ENCODE measurements around the gene AHCYL2. TPM values are rescaled to one million over a fixed set of nuclear protein-coding genes. Genes with fewer than 3 reads are reported as not detected.

The AHCYL2 gene
- 6.0 TPM for total RNA-seq
- long read RNA-seq, full-length matches to known transcripts, result 6 of 10 reads
- long read RNA-seq, partial matches to known transcripts, result 0 of 10 reads
- long read RNA-seq, other reads (novel, unspliced or antisense), result 4 of 10 reads

- intact Hi-C loops (cut with micrococcal nuclease), result no loop called here
- H3K4me3 ChIP-seq, result peak within 1 kb of the TSS; percentile 88
- no peak for TF ChIP-seq CTCF (IDR thresholded peaks at IDR 0.05; ENCODE audit: borderline replicate concordance)
- H3K4me1 ChIP-seq, result peaks cover 36% of the 10 kb centered on the region
- no peaks in the 10 kb centered on the region for H3K9me3 ChIP-seq (replicated peaks)
- H3K27ac ChIP-seq (replicated peaks), result peak within 1 kb of the TSS; percentile 99
- DNase-seq, result peak; percentile 99
- no peaks in the 10 kb centered on the region for H3K36me3 ChIP-seq
- peaks cover under 1% of the 10 kb centered on the region for H3K27me3 ChIP-seq (ENCODE audit: low read depth)
These were observed at the start of gene AHCYL2 for GRCh38 chr7:129224251-129225205. Gene AHCYL2 (plus strand): TSS chr7:129225030.

GRCh38 chr7:129176916-129177710 is 47.7 kb upstream of the AHCYL2 start:
- no peak for TF ChIP-seq CTCF (IDR thresholded peaks at IDR 0.05; ENCODE audit: borderline replicate concordance)
- intact Hi-C loops (cut with micrococcal nuclease), result no loop called here
- no peak overlapping the region for H3K27ac ChIP-seq (replicated peaks)
- no peaks in the 10 kb centered on the region for H3K9me3 ChIP-seq (replicated peaks)
- H3K4me3 ChIP-seq, result no peak overlapping the region
- H3K27me3 ChIP-seq (ENCODE audit: low read depth), result peaks cover 33% of the 10 kb centered on the region
- no peak for DNase-seq
- H3K4me1 ChIP-seq, result no peaks in the 10 kb centered on the region
- H3K36me3 ChIP-seq, result no peaks in the 10 kb centered on the region

DNA sequence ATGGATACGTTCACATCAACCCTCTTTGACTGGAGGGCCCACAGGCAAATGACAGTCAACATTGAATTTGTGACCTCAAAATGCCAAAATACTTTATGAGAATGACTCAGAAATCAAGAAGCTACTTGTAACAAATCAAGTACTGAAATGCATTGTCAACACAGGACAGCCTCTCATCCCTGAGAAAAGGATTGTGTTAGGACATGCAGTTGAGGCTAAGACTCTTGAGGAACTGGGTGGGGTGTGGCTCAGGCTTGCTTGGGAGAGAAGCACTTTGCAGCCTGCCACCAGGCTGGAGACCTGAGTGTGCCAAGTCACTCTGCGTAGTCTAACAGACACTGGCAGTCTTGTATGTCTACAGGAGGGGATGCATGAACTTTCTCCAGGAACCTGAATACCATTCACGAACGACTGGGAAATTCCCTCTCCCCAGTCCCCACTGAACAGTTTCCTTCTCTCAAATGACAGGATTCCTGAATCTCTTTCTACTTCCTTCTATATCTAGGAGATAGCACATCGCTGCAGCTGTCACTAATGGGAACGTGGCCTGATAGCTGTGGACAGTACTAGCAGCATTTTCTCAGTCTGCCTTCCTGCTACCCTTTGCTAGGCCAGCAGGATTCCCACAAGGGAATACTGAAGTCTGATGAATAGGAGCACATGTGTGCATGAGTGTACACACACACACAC is 39.7 kb upstream of the AHCYL2 start:
- intact Hi-C loops (cut with micrococcal nuclease), result no loop called here

GRCh38 chr7:129186749-129187260 is 38.0 kb upstream of the AHCYL2 start:
- no peaks in the 10 kb centered on the region for H3K9me3 ChIP-seq (replicated peaks)
- intact Hi-C loops (cut with micrococcal nuclease), result no loop called here
- no peak for DNase-seq
- H3K27ac ChIP-seq (replicated peaks), result no peak overlapping the region
- H3K4me1 ChIP-seq, result peaks cover 28% of the 10 kb centered on the region
- no peak for TF ChIP-seq CTCF (IDR thresholded peaks at IDR 0.05; ENCODE audit: borderline replicate concordance)
- peaks cover 21% of the 10 kb centered on the region for H3K27me3 ChIP-seq (ENCODE audit: low read depth)
- H3K4me3 ChIP-seq, result no peak overlapping the region
- no peaks in the 10 kb centered on the region for H3K36me3 ChIP-seq

More for the DNA sequence above, 39.7 kb upstream of the AHCYL2 start:
- no peaks in the 10 kb centered on the region for H3K9me3 ChIP-seq (replicated peaks)
- H3K27me3 ChIP-seq (ENCODE audit: low read depth), result peaks cover 21% of the 10 kb centered on the region
- no peaks in the 10 kb centered on the region for H3K36me3 ChIP-seq
- H3K4me1 ChIP-seq, result peaks cover 23% of the 10 kb centered on the region
- H3K4me3 ChIP-seq, result no peak overlapping the region
- H3K27ac ChIP-seq (replicated peaks), result no peak overlapping the region
- no peak for TF ChIP-seq CTCF (IDR thresholded peaks at IDR 0.05; ENCODE audit: borderline replicate concordance)
- DNase-seq, result no peak
